ENCODE results near the gene KCNN2.

Gene KCNN2

GRCh38 chr5:114380721-114381120, 18.9 kb downstream of the KCNN2 start:
- DNase-seq (ENCODE audit: insufficient read length, low spot score), result no peak
- no peak for TF ChIP-seq POLR2A (IDR thresholded peaks at IDR 0.05; ENCODE audit: low read depth, low read length)
- FAIRE-seq, result no peak

GRCh38 chr5:114387433-114387832, 25.6 kb downstream of the KCNN2 start:
- TF ChIP-seq POLR2A (IDR thresholded peaks at IDR 0.05; ENCODE audit: low read depth, low read length), result no peak
- FAIRE-seq, result no peak
- DNase-seq (ENCODE audit: insufficient read length, low spot score), result no peak

GRCh38 chr5:114390431-114390830, 28.6 kb downstream of the KCNN2 start:
- DNase-seq (ENCODE audit: insufficient read length, low spot score) (no peak), FAIRE-seq (no peak)
- no peak for TF ChIP-seq POLR2A (IDR thresholded peaks at IDR 0.05; ENCODE audit: low read depth, low read length)

GRCh38 chr5:114391321-114391720, 29.5 kb downstream of the KCNN2 start:
- no peak for DNase-seq (ENCODE audit: insufficient read length, low spot score)
- TF ChIP-seq POLR2A (IDR thresholded peaks at IDR 0.05; ENCODE audit: low read depth, low read length), result no peak
- no peak for FAIRE-seq

GRCh38 chr5:114393159-114393558, 31.3 kb downstream of the KCNN2 start:
- no peak for TF ChIP-seq POLR2A (IDR thresholded peaks at IDR 0.05; ENCODE audit: low read depth, low read length)
- FAIRE-seq (no peak), DNase-seq (ENCODE audit: insufficient read length, low spot score) (no peak)

- TF ChIP-seq POLR2A (IDR thresholded peaks at IDR 0.05; ENCODE audit: low read depth, low read length), result no peak
- FAIRE-seq, result no peak
- no peak for DNase-seq (ENCODE audit: insufficient read length, low spot score)
Observed at GRCh38 chr5:114402206-114402605, 40.3 kb downstream of the KCNN2 start.

- DNase-seq (ENCODE audit: insufficient read length, low spot score), result no peak
- TF ChIP-seq POLR2A (IDR thresholded peaks at IDR 0.05; ENCODE audit: low read depth, low read length), result no peak
- no peak for FAIRE-seq
Observed at GRCh38 chr5:114407783-114408182, 45.9 kb downstream of the KCNN2 start.

GRCh38 chr5:114408847-114409246, 47.0 kb downstream of the KCNN2 start:
- DNase-seq (ENCODE audit: insufficient read length, low spot score) (no peak), FAIRE-seq (no peak)
- TF ChIP-seq POLR2A (IDR thresholded peaks at IDR 0.05; ENCODE audit: low read depth, low read length), result no peak

GRCh38 chr5:114411380-114411931, 49.6 kb downstream of the KCNN2 start:
- no peak for TF ChIP-seq POLR2A (IDR thresholded peaks at IDR 0.05; ENCODE audit: low read depth, low read length)
- FAIRE-seq (no peak), DNase-seq (ENCODE audit: insufficient read length, low spot score) (no peak)

GRCh38 chr5:114412510-114413171, 50.8 kb downstream of the KCNN2 start:
- no peak for DNase-seq (ENCODE audit: insufficient read length, low spot score)
- TF ChIP-seq POLR2A (IDR thresholded peaks at IDR 0.05; ENCODE audit: low read depth, low read length), result no peak
- FAIRE-seq, result no peak

- DNase-seq (ENCODE audit: insufficient read length, low spot score) (no peak), FAIRE-seq (no peak)
- TF ChIP-seq POLR2A (IDR thresholded peaks at IDR 0.05; ENCODE audit: low read depth, low read length), result no peak
Observed at GRCh38 chr5:114415760-114416159, 53.9 kb downstream of the KCNN2 start.

- no peak for DNase-seq (ENCODE audit: insufficient read length, low spot score)
- no peak for FAIRE-seq
- no peak for TF ChIP-seq POLR2A (IDR thresholded peaks at IDR 0.05; ENCODE audit: low read depth, low read length)
Observed at GRCh38 chr5:114416254-114416653, 54.4 kb downstream of the KCNN2 start.

GRCh38 chr5:114417519-114417918, 55.6 kb downstream of the KCNN2 start:
- FAIRE-seq (no peak), DNase-seq (ENCODE audit: insufficient read length, low spot score) (no peak)
- TF ChIP-seq POLR2A (IDR thresholded peaks at IDR 0.05; ENCODE audit: low read depth, low read length), result no peak

- TF ChIP-seq POLR2A (IDR thresholded peaks at IDR 0.05; ENCODE audit: low read depth, low read length), result no peak
- FAIRE-seq (no peak), DNase-seq (ENCODE audit: insufficient read length, low spot score) (no peak)
Observed at GRCh38 chr5:114418176-114419066, 56.6 kb downstream of the KCNN2 start.

GRCh38 chr5:114419067-114419388, 57.2 kb downstream of the KCNN2 start:
- no peak for TF ChIP-seq POLR2A (IDR thresholded peaks at IDR 0.05; ENCODE audit: low read depth, low read length)
- DNase-seq (ENCODE audit: insufficient read length, low spot score), result no peak
- FAIRE-seq, result no peak
